Measurements from ENCODE around the gene FSTL1.

- TF ChIP-seq CTCF (IDR thresholded peaks at IDR 0.05) (no peak), RNF2 (IDR thresholded peaks at IDR 0.05; ENCODE audit: borderline replicate concordance, low read depth) (no peak), REST (IDR thresholded peaks at IDR 0.05) (no peak), EP300 (IDR thresholded peaks at IDR 0.05) (no peak), FOXS1 (CRISPR knock-in tag; IDR thresholded peaks at IDR 0.05) (no peak), CHD2 (IDR thresholded peaks at IDR 0.05; ENCODE audit: low read length, partially characterized antibody) (no peak), SREBF2 (IDR thresholded peaks at IDR 0.05) (no peak), BHLHE40 (IDR thresholded peaks at IDR 0.05; ENCODE audit: low read depth, low read length) (no peak)
These were observed 9.5 kb upstream of the FSTL1 start for GRCh38 chr3:120460181-120460790.
